Suprapubic skin (tissue), 4 donors: ENCODE measurements around the gene KLK15.

Experiments used
- CTCF ChIP-seq, 2 donors: fragments of 200-600 bp in 1 of 2; fragments of 450-650 bp in 1 of 2; sonication (generic) in 1 of 2; IDR thresholded peaks; one replicate each; pipeline ENCODE4 v1.5.1; 2016 to 2019; ENCODE audit warnings: antibody characterized with exemption in 2 of 2, mild to moderate bottlenecking in 1 of 2, moderate library complexity in 1 of 2
- POLR2A ChIP-seq, 2 donors: fragments of 450-650 bp; IDR thresholded peaks; one replicate each; pipeline ENCODE4 v1.6.1; 2017; ENCODE audit warnings: antibody characterized with exemption in 2 of 2, mild to moderate bottlenecking in 2 of 2, moderate library complexity in 2 of 2
- POLR2AphosphoS5 ChIP-seq, 3 donors: sonication (generic); formaldehyde crosslinking; IDR thresholded peaks; one replicate each; pipeline ENCODE4 v1.6.1; 2017; ENCODE audit warnings: antibody characterized with exemption in 3 of 3

GRCh38 chr19:50835785-50836542, 2.6 kb upstream of the KLK15 start:
- TF ChIP-seq CTCF (IDR thresholded peaks at IDR 0.05) (no peak), POLR2A (IDR thresholded peaks at IDR 0.05) (no peak), POLR2AphosphoS5 (IDR thresholded peaks at IDR 0.05) (no peak)
